OCI-LY7 (cell line): ENCODE results near the gene LGR6. TPM values are rescaled to one million over a fixed set of nuclear protein-coding genes. Genes with fewer than 3 reads are reported as not detected.

Experiments
- BruUV-seq: library from RNA; stranded (reverse); fragments of 400-500 nt; replicated peaks from 2 replicates; lab custom pipeline; 2021; lab: Mats Ljungman, UMichigan
- CTCF ChIA-PET: fragments of 300-600 bp; sonication (Branson Sonifier 250); formaldehyde crosslinking; loops from one replicate; lab custom pipeline; 2022; ENCODE audit warnings: antibody characterized with exemption; ENCODE audit not compliant: unreplicated experiment; lab: Charles Lee
- POLR2A ChIA-PET: fragments of 300-600 bp; sonication (Branson Sonifier 250); formaldehyde crosslinking; loops from one replicate; lab custom pipeline; 2022; ENCODE audit warnings: antibody characterized with exemption; lab: Charles Lee
- DNase-seq: peaks from one replicate; pipeline ENCODE4 v3.0.0-alpha.2; 2015; ENCODE audit warnings: low spot score
- H2AFZ ChIP-seq: fragments of 200-600 bp; sonication (generic), shearing (Covaris generic); 2 replicates; pipeline ENCODE4 v1.6.1; 2014; ENCODE audit warnings: mild to moderate bottlenecking, antibody characterized with exemption, low read length, moderate library complexity
- H3K27ac ChIP-seq: fragments of 200-600 bp; sonication (generic); 2 replicates; pipeline ENCODE4 v1.5.1; 2014; ENCODE audit warnings: mixed run types, low read depth, mild to moderate bottlenecking, moderate library complexity, low read length, inconsistent platforms; ENCODE audit not compliant: poor library complexity, severe bottlenecking
- H3K36me3 ChIP-seq: fragments of 200-600 bp; sonication (generic); 2 replicates; pipeline ENCODE4 v1.6.1; 2014; ENCODE audit warnings: mild to moderate bottlenecking, antibody characterized with exemption, low read length, moderate library complexity, mixed read lengths; ENCODE audit not compliant: insufficient read depth
- H3K4me1 ChIP-seq: fragments of 200-600 bp; sonication (generic); 2 replicates; pipeline ENCODE4 v1.5.1; 2014; ENCODE audit warnings: mild to moderate bottlenecking, low read length; ENCODE audit not compliant: insufficient read depth, poor library complexity, severe bottlenecking
- H3K4me2 ChIP-seq: fragments of 200-600 bp; sonication (generic); 2 replicates; pipeline ENCODE4 v1.6.1; 2014; ENCODE audit warnings: mild to moderate bottlenecking, low read length
- H3K4me3 ChIP-seq: fragments of 200-600 bp; sonication (generic); 2 replicates; pipeline ENCODE4 v1.5.1; 2014; ENCODE audit warnings: mild to moderate bottlenecking, low read depth, low read length; ENCODE audit not compliant: poor library complexity, severe bottlenecking
- H3K79me2 ChIP-seq: fragments of 200-600 bp; sonication (generic); 2 replicates; pipeline ENCODE4 v1.6.1; 2016; ENCODE audit warnings: low read depth, mild to moderate bottlenecking, low read length, moderate library complexity, mixed read lengths; ENCODE audit not compliant: insufficient read depth
- H3K9me2 ChIP-seq: fragments of 200-600 bp; sonication (generic); 2 replicates; pipeline ENCODE4 v1.6.1; 2016; ENCODE audit warnings: mild to moderate bottlenecking, low read length, mixed read lengths; ENCODE audit not compliant: insufficient read depth
- H3K9me3 ChIP-seq: fragments of 200-600 bp; sonication (generic); 2 replicates; pipeline ENCODE4 v1.6.1; 2014; ENCODE audit warnings: mild to moderate bottlenecking, mixed run types, low read length, mixed read lengths
- H4K20me1 ChIP-seq: fragments of 200-600 bp; sonication (generic); 2 replicates; pipeline ENCODE4 v1.6.1; 2014; ENCODE audit warnings: mild to moderate bottlenecking, antibody characterized with exemption, low read length, moderate library complexity, mixed read lengths; ENCODE audit not compliant: insufficient read depth
- CTCF ChIP-seq: fragments of 200-600 bp; sonication (generic); conservative IDR thresholded peaks from 2 replicates; pipeline ENCODE4 v1.5.1; 2014; ENCODE audit warnings: mild to moderate bottlenecking, antibody characterized with exemption, low read length, moderate library complexity, mixed read lengths
- EZH2phosphoT487 ChIP-seq: fragments of 200-600 bp; sonication (generic); IDR thresholded peaks from 2 replicates; pipeline ENCODE4 v1.6.1; 2018; ENCODE audit warnings: low read depth, borderline replicate concordance, mild to moderate bottlenecking, mixed run types, antibody characterized with exemption, low read length, moderate library complexity, mixed read lengths
- intact Hi-C: fragments of 100-400 bp; cut with micrococcal nuclease; formaldehyde crosslinking; loops from one replicate; pipeline ENCODE4 v1.10.0; 2022; ENCODE audit not compliant: unreplicated experiment
- total RNA-seq, 2 experiments: library from RNA; depleted of rRNA in 1 of 2; stranded (reverse); fragments of >200 nt in 1 of 2; shearing (Covaris generic) in 1 of 2; gene quantifications; 2 replicates each; pipeline ENCODE4 v1.2.3, GENCODE V29; 2014 to 2022

Gene LGR6
- total RNA-seq, 2 experiments from 2014 or later = not detected

DNA sequence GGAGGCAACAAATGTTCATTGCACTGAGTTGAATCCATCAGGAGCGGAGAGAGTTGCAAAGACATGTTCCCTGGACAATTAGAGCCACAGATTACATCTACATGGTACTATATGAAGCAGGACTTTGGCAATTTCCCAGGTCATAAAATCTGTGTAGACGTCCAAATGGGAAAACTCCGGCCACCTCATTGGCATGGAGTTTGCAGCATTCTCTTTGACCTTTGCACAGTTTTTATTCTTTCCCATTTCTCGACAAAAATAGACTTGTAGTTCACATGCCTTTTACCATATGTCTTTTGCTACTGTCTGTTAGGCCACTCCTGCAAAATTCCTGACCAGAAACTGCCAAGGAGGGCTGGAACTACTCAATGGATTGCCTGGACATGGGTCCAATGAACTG is 100.0 kb downstream of the LGR6 start:
- Histone ChIP-seq H3K4me1 (no peaks in the 10 kb centered on the region), H3K79me2 (no peaks in the 10 kb centered on the region), H3K9me2 (no peaks in the 10 kb centered on the region), H3K36me3 (no peaks in the 10 kb centered on the region), H3K9me3 (no peaks in the 10 kb centered on the region), H3K4me3 (no peak overlapping the region), H4K20me1 (no peaks in the 10 kb centered on the region), H2AFZ (no peak overlapping the region), H3K27ac (no peak overlapping the region), H3K4me2 (no peak overlapping the region)
- DNase-seq = no peak
- POLR2A ChIA-PET = interaction anchor here (0.5 kb wide), 1 partner anchor 63 kb away, joined by 3 read pairs; no protein-coding TSS in a partner anchor
- BruUV-seq = no TSS peak
- no peak for TF ChIP-seq CTCF
- TF ChIP-seq EZH2phosphoT487 = no peak
- CTCF ChIA-PET = no interaction called here
- intact Hi-C loops = no loop called here

DNA sequence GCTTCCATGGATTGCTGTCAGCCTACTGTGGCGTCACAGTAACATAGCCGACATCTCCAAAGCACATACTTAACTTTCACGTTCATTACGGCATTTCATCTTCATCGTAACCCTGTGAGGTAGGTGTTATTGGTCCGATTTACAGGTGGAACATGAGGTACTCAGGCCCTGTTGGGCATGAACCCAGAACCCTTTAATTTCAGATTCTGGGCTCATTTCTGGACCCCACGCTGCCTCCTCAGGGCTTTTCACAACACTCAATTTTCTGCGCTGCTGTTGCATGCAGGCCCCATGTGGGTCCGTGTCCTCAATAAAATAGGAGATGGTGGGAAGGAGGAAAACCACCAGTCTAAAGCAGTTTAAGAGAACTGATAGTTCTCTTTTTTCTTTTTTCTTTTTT is 108.6 kb downstream of the LGR6 start:
- TF ChIP-seq CTCF (no peak), EZH2phosphoT487 (no peak)
- no peaks in the 10 kb centered on the region for H3K9me2 ChIP-seq
- no peaks in the 10 kb centered on the region for H3K36me3 ChIP-seq
- no peaks in the 10 kb centered on the region for H3K9me3 ChIP-seq
- no peaks in the 10 kb centered on the region for H3K4me1 ChIP-seq
- ChIA-PET POLR2A (interaction anchor here (0.6 kb wide), 1 partner anchor 36 kb away, joined by 3 read pairs; no protein-coding TSS in a partner anchor), CTCF (no interaction called here)
- no peak overlapping the region for H3K4me3 ChIP-seq
- no peak overlapping the region for H3K27ac ChIP-seq
- no TSS peak for BruUV-seq
- H3K79me2 ChIP-seq = no peaks in the 10 kb centered on the region
- H2AFZ ChIP-seq = no peak overlapping the region
- H3K4me2 ChIP-seq = no peak overlapping the region
- intact Hi-C loops = no loop called here
- no peaks in the 10 kb centered on the region for H4K20me1 ChIP-seq
- no peak for DNase-seq

DNA sequence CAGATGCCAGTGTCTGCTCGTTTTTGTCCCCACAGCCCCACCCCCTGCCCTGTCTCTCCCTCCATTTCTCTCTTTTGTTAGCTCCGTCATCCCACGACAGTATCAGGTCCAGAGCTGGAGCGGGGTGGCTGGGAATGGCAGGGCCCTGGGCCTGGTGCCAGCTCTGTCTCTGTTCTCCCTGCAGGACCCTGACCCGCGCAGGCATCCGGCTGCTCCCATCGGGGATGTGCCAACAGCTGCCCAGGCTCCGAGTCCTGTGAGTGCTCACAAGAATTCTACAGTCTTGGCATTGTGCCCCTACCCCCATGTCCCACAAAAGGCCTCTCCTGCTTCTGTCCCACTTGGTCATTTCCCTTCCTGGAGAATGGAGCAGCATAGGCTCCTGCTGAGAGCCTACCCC is 110.8 kb downstream of the LGR6 start:
- Histone ChIP-seq H3K79me2 (no peaks in the 10 kb centered on the region), H3K9me2 (no peaks in the 10 kb centered on the region), H3K36me3 (no peaks in the 10 kb centered on the region), H3K4me3 (no peak overlapping the region), H3K9me3 (no peaks in the 10 kb centered on the region), H3K27ac (no peak overlapping the region), H3K4me2 (no peak overlapping the region), H4K20me1 (no peaks in the 10 kb centered on the region), H3K4me1 (no peaks in the 10 kb centered on the region), H2AFZ (no peak overlapping the region)
- no peak for DNase-seq
- intact Hi-C loops = no loop called here
- CTCF ChIA-PET = no interaction called here
- TF ChIP-seq CTCF (no peak), EZH2phosphoT487 (no peak)
- POLR2A ChIA-PET = no interaction called here
- no TSS peak for BruUV-seq
